ENCODE results near the gene LRRFIP1.
A peak's percentile ranks its signal among the peaks of the same experiment; 100 is the strongest.
"Not testable (repeated sequence)": the region's sequence is repeated elsewhere in the genome, so short reads cannot be mapped to it uniquely, and the experiment has no call there.

Gene LRRFIP1

GRCh38 chr2:237732070-237732469 is 104.7 kb downstream of the LRRFIP1 start:
- DNase-seq = no peak

DNA sequence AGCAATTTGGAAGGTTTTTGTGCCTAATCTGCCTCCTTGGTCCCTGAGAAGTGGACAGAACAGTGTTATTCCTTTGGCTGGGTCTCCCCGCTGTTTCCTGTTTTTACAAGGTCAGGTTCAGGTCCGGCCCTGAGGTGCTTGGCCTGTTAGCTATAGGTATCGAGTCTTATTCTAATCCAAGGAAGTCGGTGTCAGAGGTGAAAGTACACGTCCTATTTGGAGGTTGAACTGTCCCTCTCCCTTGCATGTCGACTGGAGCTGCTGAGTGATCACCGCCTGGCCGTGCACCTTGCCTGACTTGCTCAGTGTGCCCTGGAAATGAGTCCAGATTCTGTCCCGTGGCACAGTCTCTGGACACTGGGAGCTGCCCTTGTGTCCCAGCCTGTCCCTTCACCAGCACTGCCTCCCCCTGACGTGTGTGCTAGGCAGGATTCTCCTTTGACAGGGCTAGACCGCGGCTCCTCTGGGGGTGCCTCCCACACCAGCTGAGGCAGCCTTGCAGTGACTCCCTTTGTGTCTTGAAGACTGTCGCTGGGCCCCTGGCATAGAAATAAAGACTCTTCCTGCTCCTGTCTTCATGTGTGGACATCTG is 105.5 kb downstream of the LRRFIP1 start:
- no peak for DNase-seq

- DNase-seq = peak; percentile 27
Observed at GRCh38 chr2:237733677-237734300, 106.4 kb downstream of the LRRFIP1 start.

GRCh38 chr2:237734905-237735623 is 107.7 kb downstream of the LRRFIP1 start:
- no peak for DNase-seq

DNA sequence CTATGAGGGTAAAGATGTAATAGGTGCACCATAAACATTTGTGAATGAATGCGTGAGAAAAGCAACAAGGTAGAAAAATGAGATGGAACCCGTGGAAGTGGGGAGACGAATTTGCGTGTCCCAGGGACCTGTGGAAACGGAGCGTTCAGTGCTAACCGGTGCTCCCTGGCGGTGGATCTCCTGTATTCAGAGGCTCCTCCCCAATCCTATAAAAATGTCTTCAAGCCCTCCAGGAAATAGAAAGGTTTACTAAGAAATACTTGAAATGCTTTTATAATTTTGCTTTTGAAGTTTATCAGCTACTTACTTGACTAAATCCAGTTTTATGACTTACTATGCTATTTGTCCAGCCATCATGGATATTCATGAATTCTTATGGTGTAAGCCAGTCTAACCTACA is 108.4 kb downstream of the LRRFIP1 start:
- no peak for DNase-seq

DNA sequence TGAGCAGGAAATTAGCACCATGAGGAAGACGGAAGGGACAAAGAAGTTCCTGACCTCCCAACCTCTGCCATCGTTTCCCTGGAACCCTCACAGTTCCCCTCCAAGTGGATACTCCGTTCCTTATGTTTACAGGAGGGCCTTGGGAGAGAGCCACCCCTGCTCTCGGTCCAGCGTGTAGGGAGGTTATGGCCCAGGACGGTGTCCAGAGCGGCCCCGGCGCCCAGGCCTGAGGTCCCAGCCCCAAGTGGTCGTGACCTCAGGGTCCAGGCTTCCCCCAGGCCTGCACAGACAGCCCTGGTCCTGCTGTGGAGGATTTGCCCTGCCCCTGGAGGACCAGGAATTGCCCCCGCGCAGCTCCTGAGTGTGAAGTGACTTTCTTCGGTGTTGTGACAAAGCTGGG is 109.4 kb downstream of the LRRFIP1 start:
- DNase-seq = no peak

DNA sequence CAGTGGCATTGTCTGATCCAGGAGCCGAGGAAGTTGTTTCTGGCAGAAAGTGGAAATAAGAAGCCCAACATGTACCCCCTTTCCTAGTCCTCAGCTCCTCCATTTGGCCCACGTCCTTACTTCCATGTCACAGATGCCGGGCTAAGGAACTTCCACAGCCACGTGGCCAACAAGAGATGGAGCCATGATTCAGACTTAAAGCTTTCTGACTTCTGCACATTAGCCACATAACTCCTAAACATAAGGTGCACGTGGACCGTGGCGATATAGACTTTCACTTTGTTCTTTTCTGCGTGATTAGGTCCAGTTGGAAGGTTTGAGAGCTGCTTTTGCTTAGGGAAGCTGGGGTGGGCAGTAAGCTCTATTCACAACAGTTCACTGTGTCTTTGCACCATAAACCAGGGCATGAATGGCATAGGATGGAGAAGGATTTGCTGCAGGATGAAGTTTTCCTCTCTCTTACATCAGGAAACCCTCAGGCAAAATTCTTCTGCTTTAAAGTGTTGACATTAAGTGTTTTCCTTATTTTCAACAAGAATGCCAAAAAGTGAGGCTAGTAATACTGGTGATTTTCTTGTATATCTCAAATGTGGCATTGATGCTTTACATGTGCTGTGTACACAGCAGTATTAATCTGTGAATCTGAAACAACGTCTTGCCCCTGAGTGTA is 109.9 kb downstream of the LRRFIP1 start:
- no peak for DNase-seq

- no peak for DNase-seq
Observed at GRCh38 chr2:237738255-237738654, 110.9 kb downstream of the LRRFIP1 start.

DNA sequence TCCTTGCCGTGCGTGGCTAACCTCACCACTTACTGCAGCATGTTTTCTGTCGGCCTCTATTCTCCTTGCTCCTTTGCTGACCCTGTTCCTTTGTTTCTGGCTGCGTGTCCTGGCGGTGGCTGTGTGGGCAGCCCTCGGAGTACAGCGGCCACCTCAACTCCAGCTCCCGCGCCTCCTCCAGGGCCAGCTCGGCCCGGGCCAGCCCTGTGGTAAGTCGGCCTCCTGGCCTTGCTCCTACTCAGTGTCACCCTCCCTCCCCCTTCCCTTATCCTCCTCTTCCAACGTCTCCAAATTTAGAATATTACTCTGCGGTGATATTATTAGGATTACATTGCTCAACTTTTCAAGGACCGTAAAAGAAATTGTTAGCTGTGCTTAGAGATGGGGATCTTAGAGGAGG is 111.7 kb downstream of the LRRFIP1 start:
- no peak for DNase-seq

DNA sequence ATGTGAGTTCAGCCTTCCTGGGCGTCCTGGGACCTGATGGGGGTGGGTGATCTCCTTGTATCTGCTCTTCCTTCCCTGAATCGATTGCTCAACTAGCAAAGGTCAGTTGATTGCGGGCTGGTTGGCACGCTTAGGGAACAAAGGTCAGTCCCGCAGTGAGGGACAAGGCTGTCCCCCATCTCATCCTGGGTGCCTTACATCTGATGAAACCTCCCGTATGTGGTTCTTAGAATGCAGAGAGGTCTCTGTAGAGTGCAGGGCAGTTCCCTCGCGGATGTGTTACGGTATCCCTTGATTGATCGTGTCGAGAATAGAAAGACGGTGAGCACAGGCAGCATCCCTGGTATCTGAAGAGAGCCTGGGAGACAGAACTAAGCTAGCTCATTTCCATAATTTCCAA is 114.8 kb downstream of the LRRFIP1 start:
- DNase-seq = no peak

DNA sequence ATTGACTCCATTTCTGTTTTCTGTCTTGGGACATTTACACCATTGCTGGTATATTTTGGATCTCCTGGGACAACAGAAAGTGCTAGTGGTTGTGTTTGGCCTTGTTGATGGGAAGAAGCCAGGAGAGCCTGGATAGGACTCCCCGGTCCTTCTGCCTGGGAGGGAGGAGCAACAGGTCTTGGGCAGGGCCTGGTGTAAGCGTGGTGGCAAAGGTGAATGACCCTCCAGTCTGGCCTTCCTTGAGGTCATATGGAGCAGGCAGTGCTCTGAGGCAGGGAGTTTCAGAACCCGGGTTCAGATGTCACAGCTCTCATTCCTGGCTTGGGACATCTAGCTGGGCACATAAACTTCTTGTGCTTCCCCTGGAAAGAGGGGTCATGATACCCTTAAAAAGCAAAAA is 115.2 kb downstream of the LRRFIP1 start:
- no peak for DNase-seq

GRCh38 chr2:237743024-237743423 is 115.6 kb downstream of the LRRFIP1 start:
- DNase-seq = no peak

DNA sequence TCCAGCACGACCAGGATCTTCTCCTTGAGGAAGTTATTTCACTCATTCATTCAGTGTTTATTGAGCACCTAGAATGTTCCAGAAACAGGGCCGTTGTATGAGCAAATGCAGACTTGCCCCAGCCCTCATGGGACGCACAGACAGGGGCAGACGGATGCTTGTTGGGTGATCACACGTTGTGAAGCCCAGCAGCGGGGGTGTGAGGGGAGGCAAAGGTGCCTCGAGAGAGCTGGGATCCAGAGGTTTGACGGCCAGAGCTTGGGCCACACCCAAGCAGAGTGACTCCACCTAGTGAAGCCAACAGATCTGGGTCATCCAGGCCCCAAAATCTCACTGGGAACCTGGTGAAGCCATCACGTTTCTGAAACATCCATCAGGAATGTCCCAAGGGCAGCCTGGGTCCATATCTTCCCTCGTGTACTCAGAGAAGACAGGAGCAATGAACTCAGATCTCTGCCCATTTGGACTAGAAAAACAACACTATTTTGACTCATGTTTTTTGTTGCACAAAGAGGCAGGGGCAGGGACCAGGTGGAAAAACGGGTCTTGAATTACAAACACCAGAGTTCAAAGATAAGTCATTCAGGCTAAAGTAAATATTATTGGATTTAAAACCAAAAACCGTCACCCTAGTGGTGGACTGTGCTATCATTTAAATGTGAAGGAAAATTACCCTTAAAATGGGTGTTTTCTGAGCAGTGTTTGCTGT is 116.3 kb downstream of the LRRFIP1 start:
- no peak for DNase-seq

DNA sequence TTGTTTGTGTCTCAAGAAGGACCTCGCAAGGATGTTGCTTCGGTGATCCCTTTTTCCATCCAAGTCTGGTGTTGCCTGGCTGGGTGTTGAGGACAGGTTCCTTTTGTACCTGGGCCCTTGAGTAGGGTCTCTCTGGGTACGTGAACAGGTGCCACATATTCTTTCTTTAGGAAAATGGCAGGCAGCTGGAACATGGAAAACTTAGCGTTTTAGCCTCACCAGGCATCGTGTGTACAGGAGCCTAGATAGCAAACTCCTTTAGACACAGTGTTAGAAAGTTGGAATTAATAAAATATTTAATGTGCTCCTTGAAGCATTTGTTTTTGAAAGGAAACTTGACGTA is 116.9 kb downstream of the LRRFIP1 start:
- no peak for DNase-seq

DNA sequence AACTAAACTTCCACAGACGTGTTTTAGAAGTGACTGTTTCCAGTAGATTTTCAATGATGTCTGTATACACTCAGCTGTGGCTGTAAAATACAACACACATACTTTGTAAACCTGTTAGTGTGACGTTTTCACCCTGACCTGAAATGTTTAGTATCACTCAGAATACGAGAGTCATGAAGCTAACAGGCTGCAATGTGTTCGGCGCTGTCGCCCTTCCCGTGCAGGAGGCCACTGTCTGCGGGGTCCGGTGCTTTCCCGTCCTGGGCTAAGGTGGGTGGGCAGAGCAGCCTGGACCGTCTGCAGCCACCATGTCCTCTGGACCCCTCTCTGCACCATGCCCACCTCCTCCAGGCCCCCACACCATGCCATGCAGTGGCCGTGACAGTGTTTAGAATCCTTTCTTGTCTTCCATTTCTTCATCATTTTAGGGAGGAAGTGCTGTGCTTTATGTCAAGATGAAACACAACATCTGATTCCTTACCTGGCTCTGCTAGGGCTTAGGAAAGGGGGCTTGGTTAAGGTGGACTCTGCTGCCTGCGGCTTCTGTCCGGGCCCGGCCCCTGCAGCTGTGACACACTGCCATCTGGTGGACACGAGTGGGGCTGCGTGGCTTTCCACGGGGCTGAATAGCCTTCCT is 117.3 kb downstream of the LRRFIP1 start:
- DNase-seq = peak; percentile 20

GRCh38 chr2:237745250-237745613 is 117.8 kb downstream of the LRRFIP1 start:
- DNase-seq = no peak

GRCh38 chr2:237746302-237747080 is 119.1 kb downstream of the LRRFIP1 start:
- no peak for DNase-seq

- no peak for DNase-seq
Observed at GRCh38 chr2:237747189-237747588, 119.8 kb downstream of the LRRFIP1 start.

- DNase-seq = no peak
Observed at GRCh38 chr2:237749002-237749401, 121.6 kb downstream of the LRRFIP1 start.

DNA sequence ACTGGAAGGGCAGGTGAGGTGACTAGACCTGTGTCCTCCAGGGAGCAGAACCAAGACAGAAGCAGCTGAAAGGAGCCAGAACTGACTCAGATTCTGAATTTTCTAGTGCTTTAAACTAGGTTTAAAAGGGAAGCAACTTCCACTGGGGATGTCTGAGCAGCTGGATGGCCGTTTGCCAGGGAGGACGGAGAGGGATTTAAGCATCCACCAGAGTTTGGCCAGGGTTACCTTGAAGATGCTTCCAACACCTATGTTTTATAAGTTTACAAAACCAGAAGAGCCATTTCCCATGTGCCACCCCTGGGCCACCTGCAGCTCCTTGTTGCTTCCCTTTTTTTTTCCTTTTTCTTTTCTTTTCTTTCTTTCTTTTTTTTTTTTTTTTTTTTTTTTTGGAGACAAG is 122.6 kb downstream of the LRRFIP1 start:
- DNase-seq = no peak

DNA sequence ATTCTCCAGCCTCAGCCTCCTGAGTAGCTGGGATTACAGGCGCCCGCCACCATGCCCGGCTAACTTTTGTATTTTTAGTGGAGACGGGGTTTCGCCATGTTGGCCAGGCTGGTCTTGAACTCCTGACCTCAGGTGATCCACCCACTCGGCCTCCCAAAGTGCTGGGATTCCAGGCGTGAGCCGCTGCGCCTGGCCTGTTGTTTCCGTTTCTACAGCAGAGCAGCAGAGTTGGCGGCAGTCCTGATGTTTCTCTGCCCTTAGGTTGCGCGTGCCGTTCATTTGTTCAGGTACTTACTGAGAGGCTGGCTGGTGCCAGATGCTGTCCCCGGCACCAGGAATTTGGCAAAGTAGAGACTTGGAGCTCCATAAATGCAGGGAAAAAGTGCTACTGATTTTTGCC is 123.1 kb downstream of the LRRFIP1 start:
- not testable (repeated sequence) for DNase-seq

DNA sequence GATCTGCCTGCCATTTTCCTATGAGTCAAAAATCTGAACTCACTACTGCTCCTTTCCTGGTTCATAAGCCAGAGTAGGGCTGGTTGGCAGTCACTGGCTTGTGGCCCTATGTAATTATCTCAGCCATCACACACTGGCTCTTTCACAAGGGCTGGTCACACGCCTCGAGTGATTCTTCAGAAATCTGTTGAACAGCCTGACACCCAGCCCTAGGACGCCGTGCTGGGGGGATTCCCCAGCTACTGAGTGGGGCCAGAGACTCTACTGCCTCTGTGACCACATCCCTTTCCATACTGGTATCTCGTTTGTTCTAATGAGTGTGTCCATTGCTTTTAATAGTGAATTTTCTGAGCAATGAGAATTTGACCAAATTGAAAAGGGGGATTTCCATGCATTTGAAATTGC is 125.4 kb downstream of the LRRFIP1 start:
- no peak for DNase-seq

Data from COR-L47 (cell line).